Measurements from ENCODE around the gene GRAMD2A. TPM values are rescaled to one million over a fixed set of nuclear protein-coding genes. Genes with fewer than 3 reads are reported as not detected.

GRAMD2A gene
- polyA plus RNA-seq, 3 donors, result not detected

GRCh38 chr15:72179950-72180581, 17.5 kb downstream of the GRAMD2A start:
- peaks cover 3% of the 10 kb centered on the region for H3K4me1 Mint-ChIP-seq

GRCh38 chr15:72178976-72179585, 18.5 kb downstream of the GRAMD2A start:
- H3K4me3 Mint-ChIP-seq, result no peak overlapping the region
- H4K20me1 ChIP-seq (ENCODE audit: insufficient read depth, low read length), result no peaks in the 10 kb centered on the region
- no peak overlapping the region for H3K4me3 ChIP-seq (replicated peaks in 1 of 3; ENCODE audit: low read depth in 2 of 3, low read length in 3 of 3)
- no peak overlapping the region for H3K27ac ChIP-seq (ENCODE audit: low read depth in 1 of 2, low read length in 2 of 2)
- H3K79me2 ChIP-seq (ENCODE audit: insufficient read depth, low read length), result no peaks in the 10 kb centered on the region
- peaks cover 0 to 9% of the 10 kb centered on the region in 2 donors for H3K27me3 ChIP-seq (ENCODE audit: control insufficient read depth in 2 of 2, insufficient read depth in 2 of 2, low read length in 2 of 2)
- H3K4me1 ChIP-seq (ENCODE audit: control insufficient read depth in 1 of 2, insufficient read depth in 2 of 2, low read length in 2 of 2), result no peaks in the 10 kb centered on the region
- no peaks in the 10 kb centered on the region for H3K36me3 ChIP-seq (replicated peaks in 1 of 2; ENCODE audit: control insufficient read depth in 1 of 2, insufficient read depth in 2 of 2, low read length in 2 of 2)
- peaks cover 0 to 5% (median 0%) of the 10 kb centered on the region in 7 donors for H3K9me3 Mint-ChIP-seq
- no peak overlapping the region for H3K27ac Mint-ChIP-seq
- no peak for DNase-seq
- WGBS (ENCODE audit: insufficient coverage), result 98% methylated on average over 6 of the region's 13 CpGs
- peaks cover 3% of the 10 kb centered on the region for H3K4me1 Mint-ChIP-seq
- no peak overlapping the region for H3K4me2 ChIP-seq (replicated peaks; ENCODE audit: extremely low read depth, low read length, poor library complexity, severe bottlenecking)
- H3K9ac ChIP-seq (ENCODE audit: insufficient read depth, low read length, poor library complexity, severe bottlenecking), result no peak overlapping the region
- no peak overlapping the region for H2AFZ ChIP-seq (ENCODE audit: insufficient read depth, low read depth, low read length, poor library complexity, severe bottlenecking)
- intact Hi-C loops (cut with micrococcal nuclease), result no loop called here
- no peak for TF ChIP-seq CTCF (IDR thresholded peaks at IDR 0.05)
- H3K27me3 Mint-ChIP-seq (ENCODE audit: low read depth in 3 of 3), result peaks cover 12 to 16% (median 12%) of the 10 kb centered on the region in 3 donors
- H3K9me3 ChIP-seq (replicated peaks in 1 of 2; ENCODE audit: control insufficient read depth in 1 of 2, insufficient read depth in 1 of 2, low read length in 2 of 2), result peaks cover 0 to 5% of the 10 kb centered on the region in 2 donors
- no peaks in the 10 kb centered on the region for H3K36me3 Mint-ChIP-seq

More at GRCh38 chr15:72179950-72180581, 17.5 kb downstream of the GRAMD2A start:
- Mint-ChIP-seq H3K9me3 (peaks cover 0 to 5% (median 0%) of the 10 kb centered on the region in 7 donors), H3K27me3 (ENCODE audit: low read depth in 3 of 3) (peaks cover 17 to 25% (median 19%) of the 10 kb centered on the region in 3 donors), H3K36me3 (no peaks in the 10 kb centered on the region), H3K4me3 (no peak overlapping the region), H3K27ac (no peak overlapping the region)
- WGBS (ENCODE audit: insufficient coverage), result 96% methylated on average over 16 of the region's 16 CpGs
- no peak for DNase-seq
- no peak for TF ChIP-seq CTCF (IDR thresholded peaks at IDR 0.05)
- intact Hi-C loops (cut with micrococcal nuclease), result no loop called here
- Histone ChIP-seq H3K9ac (ENCODE audit: insufficient read depth, low read length, poor library complexity, severe bottlenecking) (no peak overlapping the region), H3K27ac (ENCODE audit: low read depth in 1 of 2, low read length in 2 of 2) (no peak overlapping the region), H3K79me2 (ENCODE audit: insufficient read depth, low read length) (no peaks in the 10 kb centered on the region), H3K4me2 (replicated peaks; ENCODE audit: extremely low read depth, low read length, poor library complexity, severe bottlenecking) (no peak overlapping the region), H3K36me3 (replicated peaks in 1 of 2; ENCODE audit: control insufficient read depth in 1 of 2, insufficient read depth in 2 of 2, low read length in 2 of 2) (no peaks in the 10 kb centered on the region), H4K20me1 (ENCODE audit: insufficient read depth, low read length) (no peaks in the 10 kb centered on the region), H3K4me3 (replicated peaks in 1 of 3; ENCODE audit: low read depth in 2 of 3, low read length in 3 of 3) (no peak overlapping the region), H3K9me3 (replicated peaks in 1 of 2; ENCODE audit: control insufficient read depth in 1 of 2, insufficient read depth in 1 of 2, low read length in 2 of 2) (peaks cover 0 to 9% of the 10 kb centered on the region in 2 donors), H2AFZ (ENCODE audit: insufficient read depth, low read depth, low read length, poor library complexity, severe bottlenecking) (no peak overlapping the region), H3K27me3 (ENCODE audit: control insufficient read depth in 2 of 2, insufficient read depth in 2 of 2, low read length in 2 of 2) (peaks cover 7 to 19% of the 10 kb centered on the region in 2 donors), H3K4me1 (ENCODE audit: control insufficient read depth in 1 of 2, insufficient read depth in 2 of 2, low read length in 2 of 2) (no peaks in the 10 kb centered on the region)
